ENCODE results near the gene FBN2.
"Not testable (repeated sequence)": the region's sequence is repeated elsewhere in the genome, so short reads cannot be mapped to it uniquely, and the experiment has no call there.

Gene FBN2

DNA sequence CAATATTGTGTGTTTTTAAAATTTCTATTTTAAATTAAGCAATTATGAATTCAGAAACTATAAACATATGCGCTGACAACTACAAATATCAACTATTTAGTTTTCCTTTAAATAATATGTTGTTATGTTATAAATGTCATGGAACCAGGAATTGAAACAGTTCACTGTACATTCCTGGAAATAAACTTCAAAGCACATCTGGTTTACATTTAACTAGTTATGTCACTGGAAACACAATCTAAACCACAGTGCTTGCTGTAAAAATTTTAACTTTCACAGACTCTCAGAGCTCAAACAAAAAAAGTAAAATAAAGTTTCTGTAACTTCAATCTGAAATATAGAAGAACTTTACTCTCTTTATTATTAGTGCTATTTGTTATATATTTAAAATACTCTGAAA lies 179.2 kb downstream of the FBN2 start:
- no peak for DNase-seq (ENCODE audit: low spot score)

DNA sequence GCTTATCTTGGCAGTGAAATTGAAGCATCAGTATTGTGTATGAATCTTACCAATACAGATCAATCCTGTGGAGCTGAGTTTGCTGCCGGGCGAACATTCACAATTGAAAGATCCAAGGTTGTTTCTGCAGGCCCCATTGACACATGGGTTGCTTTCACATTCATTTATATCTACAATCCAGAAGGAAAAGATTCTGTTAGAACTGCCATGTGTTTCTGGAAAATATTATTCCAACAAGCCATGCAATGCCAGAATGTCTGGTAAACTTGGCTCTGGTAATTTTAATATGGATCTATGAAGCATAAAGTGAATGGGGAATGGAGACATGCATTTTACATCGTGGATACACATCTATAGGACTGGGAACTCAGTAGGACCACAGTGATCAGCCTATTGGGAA lies 180.8 kb downstream of the FBN2 start:
- DNase-seq (ENCODE audit: low spot score): no peak

DNA sequence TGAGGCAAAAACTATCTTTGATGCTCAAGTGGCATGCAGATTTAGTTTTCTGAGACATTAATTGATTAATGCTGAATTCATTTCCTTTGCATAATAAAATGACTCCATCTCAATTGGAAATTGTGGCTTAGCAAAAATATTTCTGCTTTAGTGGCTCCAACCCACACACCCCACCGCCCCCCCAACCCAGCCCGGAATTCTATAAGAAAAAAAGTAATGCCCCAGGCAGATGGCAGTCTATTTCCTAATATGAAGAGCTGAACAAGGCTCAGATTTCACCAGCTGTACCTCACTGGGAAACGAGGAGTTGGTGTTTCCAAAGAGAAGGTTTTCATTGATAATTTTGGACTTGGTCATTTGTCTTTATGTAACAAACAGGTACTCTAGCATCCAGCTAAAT lies 182.1 kb downstream of the FBN2 start:
- DNase-seq (ENCODE audit: low spot score): no peak

DNA sequence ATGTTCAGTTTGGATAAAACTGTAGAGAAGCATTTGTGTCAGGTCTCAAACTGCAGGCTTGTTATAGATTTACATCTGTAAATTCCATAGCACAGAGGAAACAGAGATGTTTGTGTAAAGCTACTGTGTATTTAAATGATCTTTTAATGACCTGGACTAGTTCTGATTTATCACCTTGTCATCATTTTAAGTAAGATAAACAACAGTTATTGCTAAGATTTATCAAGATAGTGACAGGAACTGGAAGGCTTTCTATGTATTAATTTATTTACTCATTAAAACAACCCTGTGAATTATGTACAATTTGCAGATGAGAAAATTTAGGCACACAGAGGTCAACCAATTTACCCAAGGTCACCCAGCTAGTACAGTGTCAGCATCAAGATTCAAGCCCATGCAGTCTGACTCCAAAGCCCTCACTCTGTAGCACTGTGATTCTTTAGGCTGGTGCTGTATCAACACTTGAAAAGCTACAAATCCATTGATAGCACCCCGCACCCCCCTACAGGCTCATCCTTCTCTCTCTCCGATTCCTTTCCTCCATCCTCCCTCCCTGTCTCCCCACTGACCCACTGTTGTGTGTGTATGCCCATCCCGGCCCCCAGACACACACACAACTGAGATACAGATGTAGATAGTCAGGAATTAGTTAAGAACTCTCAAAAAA lies 184.5 kb downstream of the FBN2 start:
- no peak for DNase-seq (ENCODE audit: low spot score)

DNA sequence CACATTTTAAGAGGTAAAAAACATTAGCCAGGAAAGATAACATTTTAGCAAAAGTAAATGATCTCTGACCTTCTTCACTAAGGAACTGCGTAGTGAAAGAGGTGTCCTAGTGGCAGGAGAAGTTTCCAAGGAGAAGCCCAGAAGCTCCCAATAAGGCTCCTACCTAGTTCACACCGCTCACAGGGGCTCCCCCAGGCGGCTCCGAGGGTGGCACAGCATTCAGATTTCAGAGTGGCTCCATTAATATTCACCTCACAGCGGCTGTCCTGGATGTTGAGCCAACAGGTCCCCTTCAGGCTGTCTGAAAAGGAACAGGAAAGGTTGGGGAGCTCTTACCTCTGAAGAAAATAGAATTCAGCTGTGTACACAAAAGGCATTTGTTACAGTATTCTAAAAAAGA lies 187.3 kb downstream of the FBN2 start:
- DNase-seq (ENCODE audit: low spot score): no peak

DNA sequence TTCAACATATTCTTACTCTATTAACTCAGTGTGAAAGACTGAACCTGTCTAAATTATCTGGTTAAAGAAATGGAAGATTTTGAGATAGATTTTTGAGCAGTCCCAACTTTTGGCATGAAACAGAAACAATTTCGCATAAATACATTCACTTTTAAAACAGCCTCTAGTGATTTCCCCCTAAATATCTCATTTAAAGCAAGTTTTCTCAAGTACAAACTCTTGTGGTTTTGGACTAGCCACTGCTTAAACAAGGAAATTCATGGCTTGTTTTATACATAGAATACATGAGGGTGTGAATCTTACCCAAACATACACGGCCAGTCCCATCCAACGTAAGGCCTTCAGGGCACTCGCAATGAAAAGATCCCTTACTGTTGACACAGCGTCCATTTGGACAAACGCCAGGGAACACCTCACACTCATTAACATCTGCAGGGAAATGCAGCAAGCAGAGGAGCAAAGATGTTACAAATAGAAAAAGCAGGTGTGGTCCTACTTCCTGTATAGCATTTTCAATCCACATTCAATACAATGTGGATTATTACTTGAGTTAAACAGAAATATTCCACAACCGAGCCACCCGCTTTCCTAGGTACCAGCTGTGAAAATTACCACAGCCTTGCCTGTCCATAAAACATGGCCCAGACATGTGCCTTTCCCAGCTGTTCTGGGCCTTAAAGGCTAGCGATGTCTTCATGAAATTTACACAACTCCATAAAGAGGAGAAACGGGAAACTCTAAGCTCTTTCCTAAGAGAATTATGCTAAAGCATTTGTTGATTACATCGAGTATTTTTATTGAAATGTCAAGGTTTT lies 188.8 kb downstream of the FBN2 start:
- DNase-seq (ENCODE audit: low spot score): no peak

DNA sequence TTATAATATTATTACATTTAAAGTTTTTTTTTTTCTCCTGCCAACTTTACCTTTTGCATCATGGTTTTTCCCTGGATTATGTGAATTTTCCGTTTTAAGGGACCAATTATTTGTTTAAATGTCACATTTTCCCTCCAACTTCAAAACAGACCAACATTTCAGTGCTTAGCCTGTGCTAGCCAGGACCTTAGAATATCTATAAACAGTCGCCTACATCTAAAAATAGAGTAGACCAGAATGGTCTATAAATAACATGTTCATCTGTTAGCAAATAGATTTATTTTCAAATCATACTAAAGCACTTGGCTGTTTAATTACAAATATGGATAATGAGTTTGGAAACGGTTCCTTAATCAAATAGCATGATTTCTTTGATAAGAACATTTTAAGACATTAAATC lies 192.0 kb downstream of the FBN2 start:
- no peak for DNase-seq (ENCODE audit: low spot score)

DNA sequence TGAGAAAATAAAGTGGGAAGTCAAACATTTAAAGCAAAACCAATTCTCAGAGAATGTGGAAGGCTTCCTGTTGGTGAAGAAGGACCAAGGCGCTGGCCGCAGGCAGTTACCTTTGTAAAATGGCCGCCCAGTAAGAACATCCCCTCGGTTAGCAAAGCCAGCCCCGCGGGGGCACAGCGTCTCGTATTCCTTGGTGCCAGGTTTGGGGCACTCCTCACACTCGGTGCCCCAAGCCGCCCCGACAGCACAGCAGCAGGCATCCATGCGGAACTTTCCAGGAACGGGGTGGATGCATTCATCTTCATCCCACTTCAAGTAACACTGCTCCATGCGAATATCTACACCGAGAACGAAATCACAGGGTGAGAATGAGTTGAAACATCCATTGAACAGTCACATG lies 192.8 kb downstream of the FBN2 start:
- DNase-seq (ENCODE audit: low spot score): no peak

DNA sequence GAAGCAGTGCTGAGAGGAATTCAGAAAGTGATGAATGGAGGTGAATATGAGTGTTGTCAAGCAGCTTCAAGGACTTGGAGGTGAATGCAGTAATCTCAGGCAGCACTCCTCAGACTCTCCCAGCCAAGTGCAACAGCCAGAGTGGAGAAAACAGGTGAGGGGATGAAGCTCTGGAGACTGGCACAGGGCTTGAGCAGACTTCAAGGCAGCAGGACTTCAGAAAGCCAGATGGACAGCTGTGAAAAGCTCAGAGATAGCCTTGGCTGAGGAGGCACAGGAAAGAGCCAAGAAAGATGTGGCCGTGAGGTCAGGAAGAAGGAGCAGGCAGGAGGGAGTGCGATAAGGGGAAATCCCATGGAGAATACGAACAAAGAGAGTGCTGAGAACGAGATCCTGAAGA lies 194.9 kb downstream of the FBN2 start:
- no peak for DNase-seq (ENCODE audit: low spot score)

DNA sequence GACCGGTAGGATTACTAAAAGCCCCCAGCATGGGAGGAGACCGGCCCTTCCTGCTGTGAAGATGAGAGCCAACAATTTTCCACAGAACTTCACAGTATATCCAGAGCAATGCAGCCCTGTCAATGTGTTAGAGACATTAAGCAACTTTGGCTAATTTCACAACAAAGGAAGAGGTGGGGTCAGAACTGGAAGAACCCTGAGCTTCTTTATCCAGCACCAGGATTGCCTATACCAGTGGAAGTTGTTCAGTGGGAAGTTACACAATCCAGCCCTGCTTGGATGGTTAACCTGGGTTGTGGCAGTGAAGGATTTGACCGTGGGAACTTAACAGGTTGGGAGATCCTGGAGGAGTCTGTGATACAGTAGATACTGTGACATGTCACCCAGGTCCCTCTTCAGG lies 197.0 kb downstream of the FBN2 start:
- DNase-seq (ENCODE audit: low spot score): no peak

DNA sequence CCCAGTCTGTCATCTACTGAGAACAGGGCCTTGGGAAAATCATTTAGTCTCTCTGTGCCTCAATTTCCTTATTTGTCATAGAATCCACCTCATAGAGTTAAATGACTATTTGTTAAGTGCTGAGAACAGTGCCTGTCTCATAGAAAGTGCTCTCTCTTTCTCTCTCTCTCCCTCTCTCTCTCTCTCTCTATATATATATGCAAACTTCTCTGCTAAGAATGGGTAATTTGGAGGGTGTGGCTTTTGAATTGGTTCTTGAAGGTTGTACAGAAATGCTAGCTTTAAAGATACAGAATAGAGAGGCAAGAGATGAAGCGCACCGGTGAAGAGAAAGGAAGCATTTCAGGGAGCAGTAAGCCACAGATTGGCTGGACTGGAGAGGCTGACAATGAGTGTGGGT lies 197.4 kb downstream of the FBN2 start:
- no peak for DNase-seq (ENCODE audit: low spot score)

DNA sequence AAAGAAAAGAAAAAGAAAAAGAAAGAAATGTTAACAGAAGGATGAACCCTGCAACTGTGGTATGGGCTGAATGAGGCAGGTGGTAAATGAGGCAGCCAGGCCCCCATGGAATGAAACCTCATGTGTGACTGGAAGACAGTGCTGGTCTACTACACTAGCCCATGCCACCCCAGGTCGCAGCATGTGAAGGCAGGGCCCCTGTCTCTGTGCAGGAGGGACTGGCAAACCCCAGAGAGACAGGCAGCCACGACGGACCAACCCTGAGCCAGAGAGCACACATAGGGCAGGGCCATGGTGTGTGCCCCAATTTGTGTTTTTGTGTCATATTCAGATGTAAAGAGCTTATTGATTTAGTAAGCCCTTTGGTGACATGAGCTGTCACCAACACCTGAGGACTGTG lies 198.5 kb downstream of the FBN2 start:
- DNase-seq (ENCODE audit: low spot score): no peak

DNA sequence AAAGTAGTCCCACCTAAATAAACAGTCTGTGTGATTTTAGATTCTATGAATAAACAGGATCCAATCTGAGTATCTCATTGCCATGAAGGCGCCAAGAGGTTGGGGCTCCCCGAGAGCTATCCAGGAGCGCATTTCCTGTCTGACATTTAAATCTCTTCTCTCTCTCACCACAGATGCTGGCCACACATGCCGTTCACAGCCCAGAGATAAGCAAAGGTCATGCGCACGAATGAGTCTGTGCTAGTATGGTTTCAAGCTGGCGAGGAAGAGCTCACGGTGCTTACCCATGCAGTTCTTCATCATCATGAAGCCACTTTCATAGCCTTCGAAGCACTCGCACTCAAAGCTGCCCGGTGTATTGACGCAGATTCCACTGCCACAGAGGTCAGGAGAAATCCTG lies 199.4 kb downstream of the FBN2 start:
- no peak for DNase-seq (ENCODE audit: low spot score)

DNA sequence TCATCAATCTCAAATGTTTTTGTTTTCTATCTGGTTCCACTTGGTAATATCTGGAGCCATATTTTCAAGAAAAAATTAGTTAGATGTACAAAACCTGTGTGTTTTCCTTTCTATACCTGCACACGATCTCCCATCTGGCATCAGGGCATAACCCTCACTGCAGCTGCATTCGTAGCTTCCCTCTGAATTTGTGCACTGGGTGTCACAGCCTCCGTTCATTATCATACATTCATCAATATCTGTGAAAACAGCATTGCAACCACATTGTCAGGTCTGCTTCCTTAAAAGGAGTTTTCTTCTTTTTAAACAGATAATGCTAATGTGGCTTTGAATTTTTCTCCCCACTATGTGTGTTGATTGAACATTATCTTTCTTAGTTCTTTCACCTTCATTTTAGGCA lies 202.7 kb downstream of the FBN2 start:
- no peak for DNase-seq (ENCODE audit: low spot score)

DNA sequence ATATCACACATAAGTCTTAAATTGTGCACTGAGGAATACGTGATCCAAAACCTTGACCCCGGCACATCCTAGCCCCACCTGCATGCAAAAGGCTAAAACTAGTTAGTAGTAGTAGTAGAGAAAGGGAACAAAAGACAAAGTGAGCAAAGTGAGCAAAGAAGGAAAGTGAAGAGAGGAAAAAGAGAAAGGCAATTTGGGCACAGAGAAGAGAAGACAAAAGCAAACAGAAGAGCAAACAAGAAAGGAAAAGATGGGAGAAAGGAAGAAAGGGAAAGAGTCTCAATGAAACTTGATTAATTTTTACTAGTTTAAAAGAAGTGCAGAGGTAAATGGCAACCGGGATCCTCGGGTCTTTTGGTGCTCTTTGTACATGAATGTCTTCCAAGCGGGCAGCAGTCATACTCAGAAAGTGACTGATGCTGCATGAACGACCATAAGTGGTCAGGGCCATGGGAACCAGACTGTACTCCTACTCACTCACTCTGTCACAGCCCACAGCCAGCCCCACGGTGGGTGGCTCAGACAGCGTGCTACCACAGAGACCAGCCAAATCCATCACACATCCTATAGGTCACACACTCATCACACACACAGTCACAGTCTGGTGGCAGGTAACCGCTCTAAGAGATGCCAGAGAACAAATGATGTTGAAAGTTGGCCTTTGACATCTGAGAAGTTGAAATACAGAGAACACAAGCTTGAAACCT lies 203.9 kb downstream of the FBN2 start:
- DNase-seq (ENCODE audit: low spot score): no peak

DNA sequence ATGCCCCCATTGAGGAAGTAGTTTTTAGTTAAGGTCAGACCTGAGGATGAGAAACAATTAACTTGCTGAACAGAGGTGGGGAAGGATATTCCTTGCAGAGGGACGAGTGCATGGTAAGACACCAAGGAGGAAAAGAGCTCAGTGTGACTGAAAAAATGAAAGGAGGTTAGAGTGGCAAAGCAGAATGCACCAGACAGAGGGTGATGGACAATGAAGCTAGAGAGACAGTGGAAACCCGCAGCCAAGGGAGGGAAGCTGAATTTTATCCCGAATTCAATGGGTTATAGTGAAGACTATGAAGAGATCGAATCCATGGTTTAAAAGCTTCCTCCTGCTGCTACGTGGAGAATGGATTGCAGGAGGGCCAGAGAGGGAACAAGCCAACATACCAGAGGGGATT lies 206.8 kb downstream of the FBN2 start:
- DNase-seq (ENCODE audit: low spot score): no peak

DNA sequence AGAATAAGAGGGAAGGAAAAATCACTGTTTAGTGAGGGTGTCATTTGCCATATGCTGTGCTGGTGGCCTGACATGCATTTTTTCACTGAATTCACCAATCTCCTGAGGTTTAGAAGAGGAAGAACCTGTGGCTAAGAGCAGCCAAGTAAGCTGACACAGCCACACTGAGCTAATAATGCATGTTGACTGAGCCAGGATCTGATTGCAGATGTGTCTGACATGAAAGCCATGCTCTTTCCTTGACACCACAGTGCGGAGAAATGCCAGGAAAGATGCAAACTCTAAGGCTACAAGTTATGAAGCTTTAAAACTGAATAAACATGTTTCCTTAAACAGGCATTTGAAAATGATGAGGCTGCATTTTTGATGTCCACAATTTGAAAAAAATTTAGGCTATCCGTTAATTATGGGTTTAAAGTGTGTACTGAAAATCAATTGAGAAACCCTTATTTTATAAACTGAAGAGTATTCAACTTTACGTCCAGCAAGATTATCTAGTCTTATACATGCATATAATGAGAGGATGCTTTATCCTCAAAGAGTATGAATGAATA lies 208.6 kb downstream of the FBN2 start:
- no peak for DNase-seq (ENCODE audit: low spot score)

DNA sequence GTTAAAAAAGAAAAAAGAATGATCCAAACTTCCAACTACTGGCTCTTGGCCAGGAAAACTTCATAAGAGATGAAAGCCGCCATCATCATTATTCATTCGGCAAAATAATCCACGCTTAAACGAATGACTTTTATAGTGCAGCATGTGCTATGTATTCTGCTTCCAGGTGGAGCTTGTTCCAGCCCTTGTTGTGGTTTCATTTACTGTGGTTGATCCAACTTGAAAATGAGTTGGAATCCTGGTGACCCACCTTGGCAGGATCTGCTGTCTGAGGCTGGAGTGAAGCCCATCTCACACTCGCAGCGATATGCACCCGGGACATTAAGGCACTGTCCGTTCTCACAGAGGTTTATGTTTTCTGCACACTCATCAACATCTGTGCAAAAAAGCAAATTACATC lies 209.6 kb downstream of the FBN2 start:
- DNase-seq (ENCODE audit: low spot score): no peak

DNA sequence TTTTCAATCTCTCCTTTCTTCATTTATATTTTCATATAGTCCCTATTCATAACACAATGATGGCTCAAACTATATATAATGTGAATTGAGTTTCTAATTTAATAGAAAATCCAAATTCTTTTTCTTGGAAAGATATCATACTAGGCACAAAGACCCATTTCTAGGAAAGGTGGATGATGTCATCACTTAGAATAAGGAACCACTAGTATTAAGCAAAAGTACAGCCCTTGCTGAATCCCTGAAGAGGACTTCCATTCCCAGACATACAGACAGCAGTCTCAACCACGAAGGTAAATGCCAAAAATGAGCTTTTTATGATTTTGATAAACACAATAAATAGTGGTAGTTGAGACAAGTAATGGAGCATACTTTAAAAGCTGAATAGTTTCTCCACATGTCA lies 210.0 kb downstream of the FBN2 start:
- DNase-seq (ENCODE audit: low spot score): no peak

DNA sequence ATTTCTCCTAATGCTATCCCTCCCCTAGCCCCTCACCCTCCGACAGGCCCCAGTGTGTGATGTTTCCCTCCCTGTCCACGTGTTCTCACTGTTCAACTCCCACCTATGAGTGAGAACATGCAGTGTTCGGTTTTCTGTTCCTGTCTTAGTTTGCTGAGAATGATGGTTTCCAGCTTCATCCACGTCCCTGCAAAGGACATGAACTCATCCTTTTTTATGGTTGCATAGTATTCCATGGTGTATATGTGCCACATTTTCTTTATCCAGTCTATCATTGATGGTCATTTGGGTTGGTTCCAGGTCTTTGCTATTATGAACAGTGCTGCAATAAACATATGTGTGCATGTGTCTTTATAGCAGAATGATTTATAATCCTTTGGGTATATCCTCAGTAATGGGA lies 216.6 kb downstream of the FBN2 start:
- DNase-seq (ENCODE audit: low spot score): not testable (repeated sequence)

DNA sequence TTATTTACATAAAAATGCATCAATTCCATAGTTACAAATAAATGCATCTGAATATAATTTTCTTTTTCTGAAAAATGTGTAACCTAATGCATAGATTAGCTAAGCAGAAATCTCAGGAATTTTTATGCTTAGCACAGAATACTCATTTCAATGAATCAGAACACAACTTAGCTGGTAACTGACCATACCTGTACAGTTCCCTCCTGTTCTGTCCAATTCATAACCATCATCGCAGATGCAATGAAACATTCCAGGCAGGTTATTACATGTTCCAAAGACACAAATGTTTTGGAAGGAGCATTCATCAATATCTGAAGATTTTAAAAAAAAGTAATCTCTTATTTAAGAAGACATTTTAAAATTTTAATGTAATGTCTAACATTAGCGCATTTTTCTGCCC lies 219.4 kb downstream of the FBN2 start:
- no peak for DNase-seq (ENCODE audit: low spot score)

DNA sequence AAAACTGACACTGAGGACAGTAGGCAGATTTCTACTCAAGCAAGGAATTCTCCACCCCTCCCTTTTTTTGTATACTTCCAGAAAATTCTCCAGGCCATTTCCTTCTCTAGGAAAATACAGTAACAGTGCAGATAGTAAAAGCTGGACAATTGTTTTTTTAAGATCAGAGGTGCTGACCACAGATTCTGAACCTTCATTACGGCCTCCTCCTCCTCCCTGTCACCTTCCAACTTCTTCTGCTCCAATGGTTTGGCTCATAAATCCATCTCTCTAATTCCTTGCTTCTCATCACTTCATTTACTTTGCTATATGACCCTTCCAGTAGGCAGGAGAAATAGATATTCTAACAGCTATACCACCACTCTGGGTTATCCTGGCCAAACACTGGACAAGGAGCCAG lies 220.6 kb downstream of the FBN2 start:
- DNase-seq (ENCODE audit: low spot score): no peak

DNA sequence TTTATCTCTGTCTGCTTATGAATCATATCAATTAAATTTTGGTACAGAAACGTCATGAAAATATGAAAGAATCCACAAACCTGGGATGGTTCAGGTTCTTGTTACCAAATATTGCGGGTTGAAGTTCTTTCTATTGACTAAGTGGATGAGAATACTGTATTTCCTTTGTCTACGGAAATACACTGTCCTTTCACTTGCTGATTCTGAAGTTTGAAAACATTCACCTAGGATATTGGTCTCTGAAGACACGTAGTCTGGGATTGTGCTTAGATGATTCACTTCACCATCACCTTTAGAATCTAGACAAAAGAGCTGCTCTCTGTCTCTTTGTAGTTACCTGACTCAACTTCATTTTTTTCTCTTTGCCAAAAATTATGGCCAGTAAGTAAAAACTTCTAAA lies 222.4 kb downstream of the FBN2 start:
- no peak for DNase-seq (ENCODE audit: low spot score)
